Neuronal stem cell (in vitro differentiated cells): ENCODE data around the gene GIMAP5.

Source experiments
- DNase-seq: peaks from one replicate; pipeline ENCODE4 v3.0.0-alpha.2; 2013; ENCODE audit warnings: low spot score
- H2AFZ ChIP-seq: one replicate; pipeline ENCODE4 v1.6.1; 2013; ENCODE audit warnings: mild to moderate bottlenecking, low read length, inconsistent platforms
- H2AK5ac ChIP-seq: 2 replicates; pipeline ENCODE4 v1.6.1; 2013; ENCODE audit warnings: low read depth, mild to moderate bottlenecking, inconsistent platforms, low read length, moderate library complexity, mixed read lengths
- H2BK120ac ChIP-seq: 2 replicates; pipeline ENCODE4 v1.6.1; 2013; ENCODE audit warnings: low read depth, mild to moderate bottlenecking, inconsistent platforms, low read length, moderate library complexity, mixed read lengths
- H2BK12ac ChIP-seq: one replicate; pipeline ENCODE4 v1.6.1; 2013; ENCODE audit warnings: low read length, inconsistent platforms
- H2BK15ac ChIP-seq: 2 replicates; pipeline ENCODE4 v1.6.1; 2013; ENCODE audit warnings: mild to moderate bottlenecking, low read length, inconsistent platforms, mixed read lengths
- H2BK5ac ChIP-seq: one replicate; pipeline ENCODE4 v1.6.1; 2013; ENCODE audit warnings: inconsistent platforms, mild to moderate bottlenecking, low read length, moderate library complexity
- H3K14ac ChIP-seq: one replicate; pipeline ENCODE4 v1.6.1; 2013; ENCODE audit warnings: low read length, inconsistent platforms
- H3K18ac ChIP-seq: 2 replicates; pipeline ENCODE4 v1.6.1; 2013; ENCODE audit warnings: low read length, inconsistent platforms
- H3K23ac ChIP-seq: 2 replicates; pipeline ENCODE4 v1.6.1; 2013; ENCODE audit warnings: low read depth, mild to moderate bottlenecking, mixed read lengths, low read length, inconsistent platforms; ENCODE audit not compliant: poor library complexity
- H3K27ac ChIP-seq: replicated peaks from 3 replicates; pipeline ENCODE4 v1.5.1; 2013; ENCODE audit warnings: low read length, inconsistent platforms
- H3K27me3 ChIP-seq, 3 experiments: 2 replicates each; pipeline ENCODE4 v1.6.1; 2013; ENCODE audit warnings: low read length in 3 of 3, mild to moderate bottlenecking in 2 of 3, inconsistent platforms in 1 of 3, low read depth in 1 of 3, mixed read lengths in 1 of 3, moderate library complexity in 1 of 3; ENCODE audit not compliant: control insufficient read depth in 3 of 3, insufficient read depth in 3 of 3
- H3K36me3 ChIP-seq, 2 donors: replicated peaks in 1 of 2; 2 replicates each; pipeline ENCODE4 v1.6.1; 2013; ENCODE audit warnings: low read length in 2 of 2; ENCODE audit not compliant: control insufficient read depth in 2 of 2, insufficient read depth in 2 of 2
- H3K4ac ChIP-seq: 2 replicates; pipeline ENCODE4 v1.6.1; 2013; ENCODE audit warnings: inconsistent platforms, mild to moderate bottlenecking, low read length, moderate library complexity
- H3K4me1 ChIP-seq, 2 donors: 1 replicate in 1 of 2; 2 replicates in 1 of 2; pipeline ENCODE4 v1.6.1; 2013; ENCODE audit warnings: low read length in 2 of 2, low read depth in 1 of 2; ENCODE audit not compliant: control insufficient read depth in 2 of 2, insufficient read depth in 1 of 2
- H3K4me2 ChIP-seq: one replicate; pipeline ENCODE4 v1.6.1; 2013; ENCODE audit warnings: mild to moderate bottlenecking, low read length, inconsistent platforms; ENCODE audit not compliant: insufficient read depth, poor library complexity, severe bottlenecking
- H3K4me3 ChIP-seq, 2 donors: 2 replicates each; pipeline ENCODE4 v1.5.1; 2013; ENCODE audit warnings: low read length in 2 of 2, mild to moderate bottlenecking in 2 of 2, inconsistent platforms in 1 of 2, moderate library complexity in 1 of 2
- H3K79me1 ChIP-seq: one replicate; pipeline ENCODE4 v1.6.1; 2013; ENCODE audit warnings: low read depth, mild to moderate bottlenecking, inconsistent platforms, low read length, moderate library complexity
- H3K9ac ChIP-seq: one replicate; pipeline ENCODE4 v1.6.1; 2013; ENCODE audit warnings: mild to moderate bottlenecking, low read depth, low read length, inconsistent platforms; ENCODE audit not compliant: poor library complexity
- H3K9me3 ChIP-seq, 2 donors: replicated peaks in 1 of 2; 2 replicates each; pipeline versions ENCODE3 to v1.6.1; 2013; ENCODE audit warnings: low read length in 2 of 2, mild to moderate bottlenecking in 2 of 2, inconsistent platforms in 1 of 2, low read depth in 1 of 2, mixed read lengths in 1 of 2, moderate library complexity in 1 of 2; ENCODE audit not compliant: control insufficient read depth in 2 of 2, insufficient read depth in 1 of 2
- H4K8ac ChIP-seq: one replicate; pipeline ENCODE4 v1.6.1; 2013; ENCODE audit warnings: low read depth, mild to moderate bottlenecking, inconsistent platforms, low read length, moderate library complexity
- H4K91ac ChIP-seq: one replicate; pipeline ENCODE4 v1.6.1; 2013; ENCODE audit warnings: low read length, low read depth, mild to moderate bottlenecking, inconsistent platforms; ENCODE audit not compliant: poor library complexity
- WGBS, 2 donors: extraction: QIAGEN DNeasy Blood & Tissue Kit; methylation state at CpG; one replicate each; pipeline ENCODE4 v1.1.7; 2013; ENCODE audit warnings: missing lambda C conversion rate in 2 of 2, mixed read lengths in 1 of 2; ENCODE audit not compliant: insufficient read length in 2 of 2, insufficient replicate concordance in 1 of 2; ENCODE audit errors: extremely low coverage in 2 of 2; 5-methylcytosine and 5-hydroxymethylcytosine counted together

The GIMAP5 gene

DNA sequence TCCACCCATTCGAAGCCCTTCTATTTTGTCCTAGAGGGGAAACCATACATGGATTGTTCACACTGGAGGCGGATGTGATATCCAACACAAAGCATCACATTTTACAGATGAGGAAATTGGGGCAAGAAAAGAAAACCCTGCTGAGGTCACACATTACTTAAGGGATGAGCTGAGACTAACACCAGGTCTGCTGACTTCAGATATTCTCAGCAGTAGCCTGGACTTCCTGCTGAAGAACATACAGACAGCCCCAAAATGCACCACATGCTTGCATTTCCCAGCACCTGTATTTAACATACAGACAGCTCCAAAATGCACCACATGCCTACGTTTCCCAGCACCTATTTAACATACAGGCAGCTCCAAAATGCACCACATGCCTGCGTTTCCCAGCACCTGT is 11.2 kb downstream of the GIMAP5 start:
- H2AK5ac ChIP-seq: no peak overlapping the region
- no peak overlapping the region for H3K9ac ChIP-seq
- no peaks in the 10 kb centered on the region for H3K9me3 ChIP-seq
- no peaks in the 10 kb centered on the region for H3K4me1 ChIP-seq
- no peak overlapping the region for H3K4ac ChIP-seq
- no peak overlapping the region for H3K27ac ChIP-seq
- H3K23ac ChIP-seq: no peak overlapping the region
- H3K79me1 ChIP-seq: no peaks in the 10 kb centered on the region
- no peak overlapping the region for H3K4me3 ChIP-seq
- H3K36me3 ChIP-seq: no peaks in the 10 kb centered on the region
- H3K27me3 ChIP-seq: no peaks in the 10 kb centered on the region
- no peak for DNase-seq
- H3K4me2 ChIP-seq: no peak overlapping the region
- H2BK15ac ChIP-seq: no peak overlapping the region
- H4K8ac ChIP-seq: no peak overlapping the region
- H2AFZ ChIP-seq: no peak overlapping the region
- WGBS, 2 donors: no CpG with 5 or more reads among the region's 4 CpGs
- no peak overlapping the region for H2BK120ac ChIP-seq
- H2BK12ac ChIP-seq: no peak overlapping the region
- no peak overlapping the region for H3K18ac ChIP-seq
- no peak overlapping the region for H4K91ac ChIP-seq
- H2BK5ac ChIP-seq: no peak overlapping the region
- H3K14ac ChIP-seq: no peak overlapping the region

DNA sequence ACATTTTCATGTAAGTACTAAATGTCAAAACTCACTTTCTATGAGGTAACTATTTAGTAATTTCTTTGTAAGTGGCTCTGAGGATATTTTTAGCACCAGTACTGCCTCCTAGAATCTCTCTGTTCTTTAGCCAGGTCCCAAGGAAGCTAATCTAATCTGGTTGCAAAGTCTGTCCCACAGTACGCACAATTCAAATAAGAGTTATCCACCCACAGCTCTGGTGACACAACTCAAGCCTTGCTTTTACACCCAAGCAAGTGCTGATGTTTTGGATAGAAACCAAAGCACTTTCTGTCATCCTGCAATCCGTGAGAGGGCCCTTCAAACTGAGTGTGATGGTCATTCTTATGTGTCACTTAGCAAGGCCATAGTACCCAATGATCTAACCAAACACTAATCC is 14.5 kb downstream of the GIMAP5 start:
- Histone ChIP-seq H3K4me3 (no peak overlapping the region), H3K27me3 (no peaks in the 10 kb centered on the region), H3K9me3 (no peaks in the 10 kb centered on the region), H3K4me1 (no peaks in the 10 kb centered on the region), H3K4ac (no peak overlapping the region), H2BK120ac (no peak overlapping the region), H2AFZ (no peak overlapping the region), H2AK5ac (no peak overlapping the region), H3K23ac (no peak overlapping the region), H4K91ac (no peak overlapping the region), H4K8ac (no peak overlapping the region), H3K27ac (no peak overlapping the region), H3K36me3 (no peaks in the 10 kb centered on the region), H3K4me2 (no peak overlapping the region), H3K9ac (no peak overlapping the region), H2BK12ac (no peak overlapping the region), H2BK15ac (no peak overlapping the region), H3K79me1 (no peaks in the 10 kb centered on the region), H3K18ac (no peak overlapping the region), H2BK5ac (no peak overlapping the region), H3K14ac (no peak overlapping the region)
- DNase-seq: no peak
- WGBS, 2 donors: no CpG with 5 or more reads among the region's 2 CpGs

DNA sequence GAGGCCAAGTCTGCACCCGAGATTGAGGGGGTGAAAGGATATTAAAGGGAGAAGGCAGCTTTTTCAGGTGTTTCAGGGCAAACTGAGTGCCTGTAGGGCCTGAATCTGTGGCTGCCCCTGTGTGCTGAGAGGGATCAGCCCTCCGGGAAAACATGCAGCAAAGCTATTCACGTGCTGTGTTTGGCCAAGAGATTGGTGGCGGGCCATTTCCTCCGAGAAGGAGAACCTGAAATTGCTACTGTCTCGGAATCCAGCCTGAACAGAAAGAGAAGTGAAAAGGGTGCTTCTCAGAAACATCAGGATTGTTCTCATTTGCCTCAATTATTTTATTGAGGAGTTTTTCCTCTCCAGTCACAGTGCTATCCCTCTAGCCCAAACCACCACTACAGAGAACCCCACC is 16.0 kb downstream of the GIMAP5 start:
- Histone ChIP-seq H3K4ac (no peak overlapping the region), H2AK5ac (no peak overlapping the region), H3K9ac (no peak overlapping the region), H2BK5ac (no peak overlapping the region), H2BK15ac (no peak overlapping the region), H3K27ac (no peak overlapping the region), H3K18ac (no peak overlapping the region), H3K79me1 (no peaks in the 10 kb centered on the region), H3K4me1 (no peaks in the 10 kb centered on the region), H3K23ac (no peak overlapping the region), H3K4me3 (no peak overlapping the region), H3K4me2 (no peak overlapping the region), H4K8ac (no peak overlapping the region), H2BK120ac (no peak overlapping the region), H2AFZ (no peak overlapping the region), H4K91ac (no peak overlapping the region), H2BK12ac (no peak overlapping the region), H3K27me3 (no peaks in the 10 kb centered on the region), H3K36me3 (no peaks in the 10 kb centered on the region), H3K9me3 (no peaks in the 10 kb centered on the region), H3K14ac (no peak overlapping the region)
- DNase-seq: no peak
- WGBS, 2 donors: no CpG with 5 or more reads among the region's 6 CpGs

DNA sequence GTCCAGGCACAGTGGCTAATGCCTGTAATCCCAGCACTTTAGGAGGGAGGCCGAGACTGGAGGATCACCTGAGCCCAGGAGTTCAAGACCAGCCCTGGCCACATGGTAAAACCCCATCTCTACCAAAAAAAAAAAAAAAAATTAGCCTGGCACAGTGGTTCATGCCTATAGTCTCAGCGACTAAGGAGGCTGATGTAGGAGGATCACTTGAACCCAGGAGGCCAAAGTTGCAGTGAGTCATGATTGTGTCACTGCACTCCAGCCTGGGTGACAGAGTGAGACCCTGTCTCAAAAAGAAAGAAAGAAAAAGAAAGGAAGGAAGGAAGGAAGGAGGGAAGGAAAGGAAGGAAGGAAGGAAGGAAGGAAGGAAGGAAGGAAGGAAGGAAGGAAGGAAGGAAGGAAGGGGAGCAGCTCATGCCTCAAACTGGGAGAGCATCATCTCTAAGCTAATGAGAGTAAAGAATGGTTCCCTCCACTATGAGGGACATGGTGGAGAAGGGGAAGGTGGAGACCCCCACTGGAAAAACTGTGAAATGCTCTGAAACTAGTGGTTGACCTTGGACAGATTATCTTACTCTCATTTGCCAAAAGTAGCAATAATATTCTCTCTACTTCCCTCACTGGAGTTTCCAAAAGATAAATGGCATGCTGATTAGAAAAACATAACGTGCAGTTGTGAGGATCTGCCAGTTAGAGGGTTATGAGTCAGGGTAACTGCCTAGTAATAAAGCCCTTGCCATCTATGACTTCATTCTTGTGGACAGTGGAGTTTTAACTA is 16.8 kb downstream of the GIMAP5 start:
- Histone ChIP-seq H3K4ac (no peak overlapping the region), H3K14ac (no peak overlapping the region), H3K27ac (no peak overlapping the region), H3K36me3 (no peaks in the 10 kb centered on the region), H3K9ac (no peak overlapping the region), H3K27me3 (no peaks in the 10 kb centered on the region), H2AFZ (no peak overlapping the region), H2BK120ac (no peak overlapping the region), H3K4me3 (no peak overlapping the region), H2BK15ac (no peak overlapping the region), H3K9me3 (no peaks in the 10 kb centered on the region), H3K4me1 (no peaks in the 10 kb centered on the region), H2BK5ac (no peak overlapping the region), H3K4me2 (no peak overlapping the region), H3K79me1 (no peaks in the 10 kb centered on the region), H2BK12ac (no peak overlapping the region), H4K91ac (no peak overlapping the region), H4K8ac (no peak overlapping the region), H3K18ac (no peak overlapping the region), H3K23ac (no peak overlapping the region), H2AK5ac (no peak overlapping the region)
- WGBS, 2 donors: no CpG with 5 or more reads among the region's 3 CpGs
- DNase-seq: no peak
